ENCODE results near the gene LACTB. TPM values are rescaled to one million over a fixed set of nuclear protein-coding genes. Genes with fewer than 3 reads are reported as not detected.

LACTB gene
- polyA plus RNA-seq, 3 donors from 2014 or later: 11.3 to 11.7 (median 11.5) TPM

GRCh38 chr15:63156086-63156710 lies 34.5 kb downstream of the LACTB start:
- Mint-ChIP-seq H3K36me3 (peaks cover 0 to 10% (median 0%) of the 10 kb centered on the region in 3 donors), H3K9me3 (no peaks in the 10 kb centered on the region), H3K4me3 (peak overlapping the region; percentile 96 to 100 (median 99)), H3K4me1 (peaks cover 25 to 31% of the 10 kb centered on the region in 2 donors), H3K27me3 (ENCODE audit: low read depth in 3 of 3) (peaks cover 0 to 7% (median 5%) of the 10 kb centered on the region in 3 donors), H3K27ac (peak overlapping the region; percentile 94 to 99 (median 98))
- no peak for DNase-seq

- peaks cover 0 to 7% (median 5%) of the 10 kb centered on the region in 3 donors for H3K27me3 Mint-ChIP-seq (ENCODE audit: low read depth in 3 of 3)
- peaks cover 0 to 6% (median 0%) of the 10 kb centered on the region in 3 donors for H3K36me3 Mint-ChIP-seq
- H3K9me3 Mint-ChIP-seq: no peaks in the 10 kb centered on the region
- DNase-seq: peak in 1 of 3 donors; percentile 28
- peak overlapping the region; percentile 94 to 99 (median 98) for H3K27ac Mint-ChIP-seq
- H3K4me3 Mint-ChIP-seq: peak overlapping the region; percentile 96 to 100 (median 99)
- H3K4me1 Mint-ChIP-seq: peaks cover 25 to 31% of the 10 kb centered on the region in 2 donors
Measured at GRCh38 chr15:63156755-63157117, 35.1 kb downstream of the LACTB start.

- peak; percentile 84 to 86 (median 85) for DNase-seq
- Mint-ChIP-seq H3K9me3 (no peaks in the 10 kb centered on the region), H3K4me1 (peaks cover 25 to 31% of the 10 kb centered on the region in 2 donors), H3K27me3 (ENCODE audit: low read depth in 3 of 3) (peaks cover 0 to 7% (median 5%) of the 10 kb centered on the region in 3 donors), H3K4me3 (peak within 1 kb of the TSS; percentile 96 to 100 (median 99)), H3K27ac (peak within 1 kb of the TSS; percentile 94 to 99 (median 98)), H3K36me3 (peaks cover 0 to 6% (median 0%) of the 10 kb centered on the region in 3 donors)
Measured at GRCh38 chr15:63157118-63157843, 35.6 kb downstream of the LACTB start, which contains the start of gene RPS27L. Gene RPS27L (minus strand): TSS chr15:63157477. CDS start chr15:63157405, 72 bp downstream.

- Mint-ChIP-seq H3K27ac (peak overlapping the region; percentile 88 to 99 (median 94)), H3K27me3 (ENCODE audit: low read depth in 3 of 3) (peaks cover 0 to 7% (median 5%) of the 10 kb centered on the region in 3 donors), H3K9me3 (no peaks in the 10 kb centered on the region), H3K4me1 (peaks cover 25 to 31% of the 10 kb centered on the region in 2 donors), H3K4me3 (peak overlapping the region; percentile 91 to 100 (median 97)), H3K36me3 (peaks cover 0 to 1% (median 0%) of the 10 kb centered on the region in 3 donors)
- peak in 2 of 3 donors; percentile 32 to 34 for DNase-seq
Measured at GRCh38 chr15:63157891-63158431, 36.3 kb downstream of the LACTB start.

GRCh38 chr15:63160638-63161037 lies 39.0 kb downstream of the LACTB start:
- Mint-ChIP-seq H3K9me3 (no peaks in the 10 kb centered on the region), H3K36me3 (no peaks in the 10 kb centered on the region), H3K27ac (peak overlapping the region in 2 of 6 donors; percentile 32 to 77), H3K27me3 (ENCODE audit: low read depth in 3 of 3) (peaks cover 0 to 7% (median 5%) of the 10 kb centered on the region in 3 donors), H3K4me1 (peaks cover 16 to 17% of the 10 kb centered on the region in 2 donors), H3K4me3 (no peak overlapping the region)
- no peak for DNase-seq

- Mint-ChIP-seq H3K9me3 (no peaks in the 10 kb centered on the region), H3K36me3 (no peaks in the 10 kb centered on the region), H3K4me1 (peaks cover 3 to 4% of the 10 kb centered on the region in 2 donors), H3K27ac (no peak overlapping the region), H3K27me3 (ENCODE audit: low read depth in 3 of 3) (no peaks in the 10 kb centered on the region), H3K4me3 (no peak overlapping the region)
- DNase-seq: no peak
Measured at GRCh38 chr15:63163217-63163616, 41.6 kb downstream of the LACTB start.

- Mint-ChIP-seq H3K36me3 (no peaks in the 10 kb centered on the region), H3K4me1 (peaks cover 2 to 4% of the 10 kb centered on the region in 2 donors), H3K9me3 (no peaks in the 10 kb centered on the region), H3K27me3 (ENCODE audit: low read depth in 3 of 3) (no peaks in the 10 kb centered on the region), H3K27ac (no peak overlapping the region), H3K4me3 (no peak overlapping the region)
- DNase-seq: no peak
Measured at GRCh38 chr15:63165166-63165859, 43.7 kb downstream of the LACTB start.

- no peak overlapping the region for H3K27ac Mint-ChIP-seq
- no peaks in the 10 kb centered on the region for H3K9me3 Mint-ChIP-seq
- no peaks in the 10 kb centered on the region for H3K27me3 Mint-ChIP-seq (ENCODE audit: low read depth in 3 of 3)
- peak; percentile 6 to 21 (median 19) for DNase-seq
- H3K36me3 Mint-ChIP-seq: no peaks in the 10 kb centered on the region
- peaks cover 2 to 4% of the 10 kb centered on the region in 2 donors for H3K4me1 Mint-ChIP-seq
- no peak overlapping the region for H3K4me3 Mint-ChIP-seq
Measured at GRCh38 chr15:63166219-63166618, 44.6 kb downstream of the LACTB start.

GRCh38 chr15:63169788-63170187 lies 48.1 kb downstream of the LACTB start:
- peak overlapping the region in 1 of 6 donors; percentile 34 for H3K27ac Mint-ChIP-seq
- H3K4me3 Mint-ChIP-seq: no peak overlapping the region
- no peaks in the 10 kb centered on the region for H3K36me3 Mint-ChIP-seq
- DNase-seq: no peak
- H3K9me3 Mint-ChIP-seq: no peaks in the 10 kb centered on the region
- no peaks in the 10 kb centered on the region for H3K27me3 Mint-ChIP-seq (ENCODE audit: low read depth in 3 of 3)
- peaks cover 2 to 4% of the 10 kb centered on the region in 2 donors for H3K4me1 Mint-ChIP-seq

GRCh38 chr15:63172376-63172775 lies 50.7 kb downstream of the LACTB start:
- no peaks in the 10 kb centered on the region for H3K36me3 Mint-ChIP-seq
- no peak for DNase-seq
- H3K4me1 Mint-ChIP-seq: no peaks in the 10 kb centered on the region
- H3K27me3 Mint-ChIP-seq (ENCODE audit: low read depth in 3 of 3): no peaks in the 10 kb centered on the region
- H3K9me3 Mint-ChIP-seq: no peaks in the 10 kb centered on the region
- no peak overlapping the region for H3K27ac Mint-ChIP-seq
- no peak overlapping the region for H3K4me3 Mint-ChIP-seq

GRCh38 chr15:63172851-63173451 lies 51.3 kb downstream of the LACTB start:
- no peaks in the 10 kb centered on the region for H3K36me3 Mint-ChIP-seq
- H3K4me3 Mint-ChIP-seq: no peak overlapping the region
- no peak for DNase-seq

GRCh38 chr15:63176302-63176701 lies 54.6 kb downstream of the LACTB start:
- Mint-ChIP-seq H3K4me3 (no peak overlapping the region), H3K4me1 (no peaks in the 10 kb centered on the region), H3K36me3 (no peaks in the 10 kb centered on the region), H3K9me3 (no peaks in the 10 kb centered on the region), H3K27ac (no peak overlapping the region), H3K27me3 (ENCODE audit: low read depth in 3 of 3) (peaks cover 0 to 2% (median 0%) of the 10 kb centered on the region in 3 donors)
- no peak for DNase-seq

More at GRCh38 chr15:63172851-63173451, 51.3 kb downstream of the LACTB start:
- Mint-ChIP-seq H3K27me3 (ENCODE audit: low read depth in 3 of 3) (no peaks in the 10 kb centered on the region), H3K9me3 (no peaks in the 10 kb centered on the region), H3K27ac (no peak overlapping the region), H3K4me1 (no peaks in the 10 kb centered on the region)

- no peak overlapping the region for H3K27ac Mint-ChIP-seq
- no peaks in the 10 kb centered on the region for H3K4me1 Mint-ChIP-seq
Measured at GRCh38 chr15:63178034-63178433, 56.4 kb downstream of the LACTB start.

More at GRCh38 chr15:63178034-63178433, 56.4 kb downstream of the LACTB start:
- Mint-ChIP-seq H3K9me3 (no peaks in the 10 kb centered on the region), H3K27me3 (ENCODE audit: low read depth in 3 of 3) (peaks cover 0 to 2% (median 0%) of the 10 kb centered on the region in 3 donors), H3K4me3 (no peak overlapping the region), H3K36me3 (no peaks in the 10 kb centered on the region)
- no peak for DNase-seq
